Mesendoderm (in vitro differentiated cells): ENCODE results near the gene NDUFAB1.
A peak's percentile ranks its signal among the peaks of the same experiment; 100 is the strongest.

ENCODE experiments used
- DNase-seq: peaks from one replicate; pipeline ENCODE4 v3.0.0; 2013
- H2AK5ac ChIP-seq: 2 replicates; pipeline ENCODE4 v1.6.1; 2013; ENCODE audit warnings: low read length, inconsistent platforms
- H2BK120ac ChIP-seq: 2 replicates; pipeline ENCODE4 v1.6.1; 2013; ENCODE audit warnings: low read depth, mild to moderate bottlenecking, low read length, moderate library complexity, mixed read lengths
- H2BK15ac ChIP-seq: replicated peaks from 2 replicates; pipeline ENCODE4 v1.6.1; 2013; ENCODE audit warnings: low read depth, mild to moderate bottlenecking, moderate library complexity
- H2BK5ac ChIP-seq: 2 replicates; pipeline ENCODE4 v1.6.1; 2013; ENCODE audit warnings: low read length, inconsistent platforms
- H3K18ac ChIP-seq: 2 replicates; pipeline ENCODE4 v1.6.1; 2013; ENCODE audit warnings: mild to moderate bottlenecking, low read length, mixed read lengths
- H3K23ac ChIP-seq: one replicate; pipeline ENCODE4 v1.6.1; 2013; ENCODE audit warnings: low read length
- H3K27ac ChIP-seq: 2 replicates; pipeline ENCODE4 v1.5.1; 2013; ENCODE audit warnings: low read depth, mild to moderate bottlenecking, inconsistent platforms, low read length, moderate library complexity
- H3K27me3 ChIP-seq: 2 replicates; pipeline ENCODE4 v1.6.1; 2013; ENCODE audit warnings: low read length, control low read depth, mild to moderate bottlenecking, inconsistent platforms; ENCODE audit not compliant: insufficient read depth, poor library complexity
- H3K36me3 ChIP-seq: 2 replicates; pipeline ENCODE4 v1.6.1; 2013; ENCODE audit warnings: low read length, inconsistent platforms; ENCODE audit not compliant: control insufficient read depth, insufficient read depth
- H3K4ac ChIP-seq: one replicate; pipeline ENCODE4 v1.6.1; 2013; ENCODE audit warnings: low read depth, mild to moderate bottlenecking, low read length, moderate library complexity
- H3K4me1 ChIP-seq: 2 replicates; pipeline ENCODE4 v1.6.1; 2013; ENCODE audit warnings: low read depth, low read length, inconsistent platforms; ENCODE audit not compliant: control insufficient read depth
- H3K4me2 ChIP-seq: 2 replicates; pipeline ENCODE4 v1.6.1; 2013; ENCODE audit warnings: low read length
- H3K4me3 ChIP-seq: 2 replicates; pipeline ENCODE4 v1.5.1; 2013; ENCODE audit warnings: mild to moderate bottlenecking, low read length
- H3K56ac ChIP-seq: one replicate; pipeline ENCODE4 v1.6.1; 2013; ENCODE audit warnings: low read length
- H3K79me1 ChIP-seq: 2 replicates; pipeline ENCODE4 v1.6.1; 2013; ENCODE audit warnings: low read length, inconsistent platforms
- H3K79me2 ChIP-seq: 2 replicates; pipeline ENCODE4 v1.6.1; 2013; ENCODE audit warnings: mild to moderate bottlenecking, low read length; ENCODE audit not compliant: control insufficient read depth, insufficient read depth
- H3K9ac ChIP-seq: 2 replicates; pipeline ENCODE4 v1.6.1; 2013; ENCODE audit warnings: low read length, inconsistent platforms
- H4K5ac ChIP-seq: one replicate; pipeline ENCODE4 v1.6.1; 2013; ENCODE audit warnings: low read length
- H4K8ac ChIP-seq: one replicate; pipeline ENCODE4 v1.6.1; 2013; ENCODE audit warnings: low read depth, mild to moderate bottlenecking, control low read depth, low read length, moderate library complexity
- WGBS: extraction: QIAGEN DNeasy Blood & Tissue Kit; methylation state at CpG from one replicate; pipeline ENCODE4 v1.1.7; 2013; ENCODE audit warnings: low lambda C conversion rate, missing lambda C conversion rate; ENCODE audit not compliant: insufficient coverage; ENCODE audit errors: extremely low coverage; 5-methylcytosine and 5-hydroxymethylcytosine counted together

Gene NDUFAB1

DNA sequence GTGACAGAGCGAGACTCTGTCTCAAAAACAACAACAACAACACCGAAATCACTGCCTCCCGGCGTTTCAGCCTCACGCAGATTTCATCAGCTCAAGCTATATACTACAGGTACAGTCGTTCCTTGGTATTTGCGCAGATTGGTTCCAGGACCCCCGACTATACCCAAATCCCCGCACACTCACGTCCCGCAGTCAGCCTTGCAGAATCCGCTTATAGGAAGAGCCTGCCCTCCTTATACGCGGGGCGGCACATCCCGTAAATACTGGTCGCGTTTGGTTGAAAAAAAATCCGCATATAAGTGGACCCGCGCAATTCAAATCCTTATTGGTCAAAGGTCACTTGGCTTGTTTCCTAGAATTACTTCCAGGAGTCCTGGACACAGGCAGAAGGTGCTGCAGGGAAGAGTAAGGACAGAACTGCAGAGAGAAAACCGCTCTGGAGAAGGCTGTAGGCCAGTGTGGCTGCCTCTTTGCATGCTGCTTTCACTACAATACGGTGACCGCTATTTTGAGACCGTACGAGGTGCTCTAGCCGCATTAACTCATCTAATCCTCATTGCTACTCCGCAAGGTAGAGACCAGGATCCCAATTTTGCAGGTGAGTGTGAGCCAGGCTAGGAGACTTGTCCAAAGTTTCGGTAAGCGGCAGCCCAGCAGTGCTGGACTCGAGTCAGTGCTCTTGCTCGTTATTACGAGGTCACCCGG is 718 bp downstream of the NDUFAB1 start:
- Histone ChIP-seq H2BK5ac (no peak overlapping the region), H3K79me1 (peaks cover 19% of the 10 kb centered on the region), H3K79me2 (peaks cover 50% of the 10 kb centered on the region), H3K4ac (peak overlapping the region; percentile 76), H3K4me2 (peak overlapping the region; percentile 34), H3K4me3 (peak overlapping the region; percentile 100), H4K8ac (no peak overlapping the region), H4K5ac (no peak overlapping the region), H3K23ac (peak overlapping the region; percentile 66), H2BK120ac (no peak overlapping the region), H3K56ac (peak overlapping the region; percentile 97), H3K36me3 (peaks cover 8% of the 10 kb centered on the region), H2BK15ac (no peak overlapping the region), H3K27ac (no peak overlapping the region), H3K9ac (peak overlapping the region; percentile 94), H2AK5ac (no peak overlapping the region), H3K27me3 (no peaks in the 10 kb centered on the region), H3K18ac (peak overlapping the region; percentile 91), H3K4me1 (peaks cover 2% of the 10 kb centered on the region)
- no CpG with 5 or more reads among the region's 34 CpGs for WGBS
- peak; percentile 21 for DNase-seq

DNA sequence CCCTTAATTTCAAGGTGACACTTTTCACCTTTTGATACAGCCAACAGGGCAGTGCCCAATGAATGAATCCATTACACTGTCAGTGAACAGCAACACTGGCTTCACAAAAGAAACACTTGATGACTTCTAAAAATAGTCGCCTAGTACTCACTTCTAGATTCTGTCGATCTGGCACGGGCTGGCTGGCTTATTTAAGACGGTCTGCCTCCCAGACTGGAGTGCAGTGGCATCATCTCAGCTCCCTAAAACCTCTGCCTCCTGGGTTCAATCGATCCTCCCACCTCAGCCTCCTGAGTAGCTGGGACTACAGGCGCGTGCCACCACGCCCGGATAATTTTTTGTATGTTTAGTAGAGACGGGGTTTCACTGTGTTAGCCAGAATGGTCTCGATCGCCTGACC is 1.9 kb downstream of the NDUFAB1 start:
- no peak overlapping the region for H2BK15ac ChIP-seq
- no peak overlapping the region for H2BK5ac ChIP-seq
- no peak overlapping the region for H3K56ac ChIP-seq
- H4K8ac ChIP-seq, result no peak overlapping the region
- H3K18ac ChIP-seq, result no peak overlapping the region
- H2AK5ac ChIP-seq, result no peak overlapping the region
- peaks cover 2% of the 10 kb centered on the region for H3K4me1 ChIP-seq
- WGBS, result no CpG with 5 or more reads among the region's 12 CpGs
- DNase-seq, result no peak
- H3K27ac ChIP-seq, result no peak overlapping the region
- H3K36me3 ChIP-seq, result peaks cover 11% of the 10 kb centered on the region
- H3K4ac ChIP-seq, result no peak overlapping the region
- no peak overlapping the region for H4K5ac ChIP-seq
- H2BK120ac ChIP-seq, result no peak overlapping the region
- H3K79me2 ChIP-seq, result peaks cover 55% of the 10 kb centered on the region
- no peak overlapping the region for H3K4me3 ChIP-seq
- no peaks in the 10 kb centered on the region for H3K27me3 ChIP-seq
- no peak overlapping the region for H3K9ac ChIP-seq
- peaks cover 23% of the 10 kb centered on the region for H3K79me1 ChIP-seq
- H3K4me2 ChIP-seq, result no peak overlapping the region
- H3K23ac ChIP-seq, result no peak overlapping the region

DNA sequence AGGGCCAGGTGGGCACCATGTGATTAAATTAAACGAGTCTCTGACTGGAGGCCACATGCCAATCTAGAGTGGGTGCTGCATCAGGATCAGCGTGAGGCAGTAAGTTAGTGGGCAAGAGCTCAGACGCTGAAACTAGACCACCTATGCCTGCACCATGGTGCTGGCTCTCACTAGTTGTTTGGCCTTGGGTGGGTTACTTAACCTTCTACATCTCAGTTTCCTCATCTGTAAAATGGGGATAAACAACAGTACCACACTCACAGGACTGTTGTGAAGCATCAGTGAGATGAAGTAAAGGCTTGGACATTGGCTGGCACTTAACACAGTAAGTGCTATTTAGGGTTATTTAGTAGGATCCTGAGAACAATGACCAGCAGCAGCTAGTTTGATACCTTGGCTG is 5.9 kb downstream of the NDUFAB1 start:
- Histone ChIP-seq H3K79me2 (peaks cover 52% of the 10 kb centered on the region), H3K36me3 (peaks cover 11% of the 10 kb centered on the region)
- no CpG with 5 or more reads among the region's 3 CpGs for WGBS

DNA sequence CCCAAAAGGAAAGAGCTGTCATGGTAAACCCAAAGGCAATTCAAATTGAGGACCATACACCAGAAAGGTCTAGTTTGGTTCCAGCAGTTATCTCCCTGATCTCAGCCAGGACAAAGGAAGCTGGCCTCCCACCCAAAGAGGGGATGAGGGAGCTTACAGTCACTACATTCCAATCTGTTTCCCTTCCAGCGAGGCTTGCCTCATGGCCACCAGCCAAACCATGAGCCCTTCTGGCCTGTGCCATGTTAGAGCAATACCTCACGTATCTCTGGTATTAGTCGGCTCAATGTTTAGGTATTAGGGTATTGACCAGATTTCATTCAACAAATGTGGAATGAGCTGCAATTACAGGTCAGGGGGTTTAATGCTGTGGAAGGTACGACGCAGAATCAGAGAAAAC is 8.4 kb downstream of the NDUFAB1 start:
- WGBS, result no CpG with 5 or more reads among the region's 5 CpGs
- H3K27ac ChIP-seq, result no peak overlapping the region
- H3K27me3 ChIP-seq, result no peaks in the 10 kb centered on the region
- no peak overlapping the region for H2BK120ac ChIP-seq
- H4K5ac ChIP-seq, result no peak overlapping the region
- peaks cover 31% of the 10 kb centered on the region for H3K79me2 ChIP-seq
- no peak overlapping the region for H2BK15ac ChIP-seq
- no peak overlapping the region for H3K23ac ChIP-seq
- no peak overlapping the region for H2BK5ac ChIP-seq
- no peak overlapping the region for H3K18ac ChIP-seq
- H3K4me3 ChIP-seq, result no peak overlapping the region
- no peak overlapping the region for H3K4ac ChIP-seq
- peaks cover 18% of the 10 kb centered on the region for H3K36me3 ChIP-seq
- no peak overlapping the region for H2AK5ac ChIP-seq
- no peaks in the 10 kb centered on the region for H3K4me1 ChIP-seq
- peak; percentile 26 for DNase-seq
- peaks cover 23% of the 10 kb centered on the region for H3K79me1 ChIP-seq
- H3K9ac ChIP-seq, result no peak overlapping the region
- H3K4me2 ChIP-seq, result no peak overlapping the region
- H3K56ac ChIP-seq, result no peak overlapping the region
- no peak overlapping the region for H4K8ac ChIP-seq

More for the DNA sequence above, 5.9 kb downstream of the NDUFAB1 start:
- Histone ChIP-seq H3K27me3 (no peaks in the 10 kb centered on the region), H3K4ac (no peak overlapping the region), H2BK5ac (no peak overlapping the region), H4K5ac (no peak overlapping the region), H3K27ac (no peak overlapping the region), H3K23ac (no peak overlapping the region), H3K79me1 (peaks cover 27% of the 10 kb centered on the region), H3K4me3 (no peak overlapping the region), H4K8ac (no peak overlapping the region), H3K18ac (no peak overlapping the region), H2BK15ac (no peak overlapping the region), H3K56ac (no peak overlapping the region), H2AK5ac (no peak overlapping the region), H3K9ac (no peak overlapping the region), H2BK120ac (no peak overlapping the region), H3K4me1 (peaks cover 1% of the 10 kb centered on the region), H3K4me2 (no peak overlapping the region)
- DNase-seq, result no peak

DNA sequence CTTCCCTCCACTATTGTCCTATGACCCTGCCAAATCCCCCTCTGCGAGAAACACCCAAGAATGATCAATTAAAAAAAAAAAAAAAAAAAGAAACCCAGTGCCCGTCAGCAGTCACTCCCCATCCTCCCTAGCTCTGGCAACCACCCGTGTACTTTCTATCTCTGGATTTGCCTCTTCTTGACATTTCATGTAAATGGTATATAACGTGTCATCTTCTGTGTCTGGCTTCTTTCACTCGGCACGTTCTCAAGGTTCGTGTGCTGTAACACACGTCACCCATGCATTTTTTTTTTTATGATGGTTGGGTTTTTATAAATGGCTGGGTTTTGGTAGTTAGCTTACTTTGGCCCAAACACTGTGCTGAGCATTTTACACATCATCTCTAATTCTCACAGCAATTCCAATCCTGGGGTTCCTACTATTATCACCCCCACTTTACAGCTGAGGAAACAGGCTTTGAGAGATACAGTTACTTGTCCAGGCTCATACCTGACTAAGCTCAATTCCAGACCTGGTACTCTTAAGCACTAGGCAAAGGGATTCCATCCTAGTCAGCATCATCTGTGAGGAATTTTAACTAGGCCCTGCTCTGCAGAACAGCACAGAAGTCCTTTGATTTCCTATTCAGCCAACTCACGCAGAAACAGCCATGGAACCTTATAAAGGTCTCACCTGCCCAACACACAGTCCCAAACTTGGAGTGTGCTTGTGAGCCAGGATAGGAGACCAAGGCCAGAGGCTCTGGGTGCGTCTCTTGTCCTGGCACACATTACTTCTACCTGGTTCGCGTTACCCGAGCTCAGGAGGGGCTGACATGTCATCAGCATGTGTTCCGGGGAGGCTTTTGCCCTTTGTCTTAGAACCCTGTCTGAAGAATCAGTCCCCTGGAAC is 11.7 kb downstream of the NDUFAB1 start:
- H3K4me3 ChIP-seq, result no peak overlapping the region
- WGBS, result no CpG with 5 or more reads among the region's 14 CpGs
- peaks cover 10% of the 10 kb centered on the region for H3K36me3 ChIP-seq

More for the DNA sequence above, 11.7 kb downstream of the NDUFAB1 start:
- H3K23ac ChIP-seq, result no peak overlapping the region
- H2BK120ac ChIP-seq, result no peak overlapping the region
- H2AK5ac ChIP-seq, result no peak overlapping the region
- no peak overlapping the region for H2BK15ac ChIP-seq
- no peak overlapping the region for H3K4ac ChIP-seq
- H3K27ac ChIP-seq, result no peak overlapping the region
- H3K9ac ChIP-seq, result no peak overlapping the region
- no peak overlapping the region for H4K5ac ChIP-seq
- H2BK5ac ChIP-seq, result no peak overlapping the region
- H3K4me2 ChIP-seq, result no peak overlapping the region
- no peak overlapping the region for H4K8ac ChIP-seq
- no peaks in the 10 kb centered on the region for H3K4me1 ChIP-seq
- H3K79me2 ChIP-seq, result peaks cover 5% of the 10 kb centered on the region
- H3K18ac ChIP-seq, result no peak overlapping the region
- H3K56ac ChIP-seq, result no peak overlapping the region
- no peaks in the 10 kb centered on the region for H3K27me3 ChIP-seq
- DNase-seq, result no peak
- peaks cover 6% of the 10 kb centered on the region for H3K79me1 ChIP-seq
